GM10266 (cell line): ENCODE results near the gene SPEN.

Source experiments
- DNase-seq: peaks from one replicate; pipeline ENCODE4 v3.0.0; 2012; ENCODE audit errors: extremely low spot score
- TF ChIP-seq, protein P1 (sequence below): IDR thresholded peaks from 2 replicates; pipeline ENCODE4 v1.5.1; 2012; ENCODE audit warnings: mild to moderate bottlenecking, low read depth; ENCODE audit not compliant: control insufficient read depth, insufficient read depth; ENCODE audit errors: missing control alignments

Gene SPEN

GRCh38 chr1:15938628-15939161 is 91.2 kb downstream of the SPEN start:
- TF ChIP-seq, protein P1, sequence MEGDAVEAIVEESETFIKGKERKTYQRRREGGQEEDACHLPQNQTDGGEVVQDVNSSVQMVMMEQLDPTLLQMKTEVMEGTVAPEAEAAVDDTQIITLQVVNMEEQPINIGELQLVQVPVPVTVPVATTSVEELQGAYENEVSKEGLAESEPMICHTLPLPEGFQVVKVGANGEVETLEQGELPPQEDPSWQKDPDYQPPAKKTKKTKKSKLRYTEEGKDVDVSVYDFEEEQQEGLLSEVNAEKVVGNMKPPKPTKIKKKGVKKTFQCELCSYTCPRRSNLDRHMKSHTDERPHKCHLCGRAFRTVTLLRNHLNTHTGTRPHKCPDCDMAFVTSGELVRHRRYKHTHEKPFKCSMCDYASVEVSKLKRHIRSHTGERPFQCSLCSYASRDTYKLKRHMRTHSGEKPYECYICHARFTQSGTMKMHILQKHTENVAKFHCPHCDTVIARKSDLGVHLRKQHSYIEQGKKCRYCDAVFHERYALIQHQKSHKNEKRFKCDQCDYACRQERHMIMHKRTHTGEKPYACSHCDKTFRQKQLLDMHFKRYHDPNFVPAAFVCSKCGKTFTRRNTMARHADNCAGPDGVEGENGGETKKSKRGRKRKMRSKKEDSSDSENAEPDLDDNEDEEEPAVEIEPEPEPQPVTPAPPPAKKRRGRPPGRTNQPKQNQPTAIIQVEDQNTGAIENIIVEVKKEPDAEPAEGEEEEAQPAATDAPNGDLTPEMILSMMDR: no peak
- no peak for DNase-seq

GRCh38 chr1:15939181-15940109 is 91.9 kb downstream of the SPEN start:
- DNase-seq: no peak
- TF ChIP-seq, protein P1: no peak

DNA sequence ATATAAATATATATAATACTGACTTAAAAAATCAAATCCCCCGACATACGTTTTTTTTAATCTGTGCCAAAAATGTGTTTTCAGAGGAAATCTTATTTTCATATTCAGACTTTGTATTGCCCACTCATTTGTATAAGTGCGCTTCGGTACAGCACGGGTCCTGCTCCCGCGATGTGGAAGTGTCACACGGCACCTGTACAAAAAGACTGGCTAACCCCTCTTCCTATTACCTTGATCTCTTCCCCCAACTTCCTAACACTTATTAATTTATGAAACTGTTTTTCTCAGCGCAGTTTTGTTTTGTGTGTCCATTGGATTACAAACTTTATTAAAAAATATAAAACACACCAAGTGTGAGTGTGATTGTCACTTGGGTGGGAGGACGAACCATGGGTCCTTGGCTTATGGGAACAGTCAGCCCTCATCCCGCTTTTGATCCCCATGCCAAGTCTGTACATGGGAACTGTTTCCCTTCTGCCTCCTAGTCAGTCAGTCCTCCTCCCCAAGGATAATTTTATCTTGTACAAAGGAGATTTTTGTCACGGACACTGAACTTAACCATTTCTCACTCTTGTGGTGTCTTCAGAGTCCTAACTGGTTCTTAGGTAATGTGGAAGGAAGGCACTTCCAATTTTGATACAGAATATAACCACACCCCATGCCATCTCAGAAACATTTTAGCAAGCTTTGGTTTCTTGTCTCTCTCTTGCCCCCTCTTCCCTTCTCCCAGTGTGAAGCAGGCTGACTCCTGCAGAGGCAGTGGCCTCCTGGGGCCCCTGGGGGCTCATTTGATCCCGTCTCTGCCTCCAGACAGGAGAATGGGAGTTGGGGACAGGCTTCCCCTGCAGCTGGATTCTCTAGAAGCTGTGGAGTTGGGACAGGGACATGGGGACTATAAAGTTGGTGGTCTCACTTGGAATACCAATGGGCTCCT is 92.9 kb downstream of the SPEN start:
- no peak for DNase-seq
- TF ChIP-seq, protein P1: no peak

- TF ChIP-seq, protein P1: no peak
- no peak for DNase-seq
These were observed 93.7 kb downstream of the SPEN start for GRCh38 chr1:15941044-15941840.

DNA sequence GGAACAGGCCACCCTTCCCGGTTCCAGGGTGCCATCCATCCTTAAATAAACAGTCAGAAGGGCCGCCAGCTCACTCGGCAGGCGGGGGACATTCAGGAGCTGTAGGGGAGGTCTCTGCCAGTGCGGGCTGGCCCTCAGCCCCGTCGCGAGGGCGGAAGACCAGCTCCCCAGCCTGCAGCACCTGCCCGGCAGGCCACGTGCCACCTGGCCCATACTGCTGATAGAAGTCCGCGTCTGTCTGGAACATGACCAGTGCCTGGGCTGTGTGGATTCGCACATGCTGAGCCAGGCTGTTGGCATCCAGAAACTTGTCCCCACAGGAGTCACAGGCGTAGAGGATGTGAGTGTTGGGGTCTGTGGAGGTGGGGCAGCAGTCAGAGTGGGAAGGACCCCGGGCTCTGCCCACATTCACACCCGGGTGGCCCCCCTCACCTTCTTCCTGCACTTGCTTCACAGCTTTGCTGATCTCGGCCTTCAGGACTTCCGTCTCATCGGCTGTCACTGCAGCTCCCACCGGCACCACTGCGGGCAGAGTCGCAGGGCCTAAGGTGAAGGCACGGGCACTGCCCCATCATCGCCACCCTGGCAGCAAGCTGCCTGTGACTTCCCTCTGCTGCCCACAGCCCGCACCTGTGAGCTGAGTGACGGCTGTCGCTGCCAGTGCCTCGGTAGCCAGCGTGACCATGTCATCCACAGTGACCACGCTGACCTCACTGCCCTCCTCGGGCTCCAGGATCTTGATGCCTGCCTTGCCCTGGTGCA is 94.6 kb downstream of the SPEN start:
- no peak for DNase-seq
- TF ChIP-seq, protein P1: no peak

DNA sequence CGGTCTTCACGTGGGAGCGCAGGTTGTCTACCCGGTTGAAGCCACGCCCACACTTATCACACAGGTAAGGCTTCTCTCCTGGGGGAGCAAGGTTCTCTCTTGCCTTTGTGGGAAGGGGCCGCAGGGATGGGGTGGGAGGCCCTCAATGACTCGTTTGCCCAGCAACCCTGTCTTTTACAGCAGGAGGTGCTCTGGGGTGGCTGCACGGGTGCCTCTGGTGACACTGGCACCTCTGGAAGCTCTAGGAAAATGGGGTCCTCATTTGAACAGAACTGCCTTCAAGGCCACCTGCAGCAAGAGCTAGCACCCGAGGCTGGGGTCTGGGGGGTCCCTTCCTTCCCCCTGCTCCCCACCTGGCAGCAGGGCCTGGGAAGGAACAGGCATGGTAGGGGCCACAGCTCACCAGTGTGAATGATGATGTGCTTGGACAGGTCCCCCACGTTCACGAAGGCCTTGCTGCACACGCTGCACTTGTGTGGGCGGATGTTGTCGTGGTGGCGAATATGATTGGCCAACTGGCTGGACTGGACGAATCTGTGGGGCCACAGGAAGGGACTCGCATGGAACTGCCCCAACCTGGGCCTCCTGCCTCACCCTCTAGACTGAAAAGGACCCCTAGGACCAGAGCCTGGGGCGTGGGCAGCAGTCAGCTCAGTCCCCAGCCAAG is 95.3 kb downstream of the SPEN start:
- DNase-seq: no peak
- TF ChIP-seq, protein P1: no peak
